Left lung (tissue), 10 donors: ENCODE measurements around the gene SPEF2. TPM values are rescaled to one million over a fixed set of nuclear protein-coding genes. Genes with fewer than 3 reads are reported as not detected.
"Not testable (repeated sequence)": the region's sequence is repeated elsewhere in the genome, so short reads cannot be mapped to it uniquely, and the experiment has no call there.

Source experiments
- ATAC-seq: fragments of 200-7000 bp; cut with Tn5 transposase; one replicate; pipeline ENCODE4 v1.9.1; 2020; ENCODE audit warnings: moderate library complexity
- DNase-seq, 4 donors: peaks; one replicate each; pipeline ENCODE4 v3.0.0-alpha.2; 2013 to 2020
- H3K27ac ChIP-seq, 2 donors: fragments of 200-600 bp; sonication (generic) in 1 of 2; one replicate each; pipeline versions ENCODE4 v1.5.0 to v1.8.0; 2020 to 2021
- H3K27me3 ChIP-seq, 2 donors: fragments of 200-600 bp; sonication (generic) in 1 of 2; one replicate each; pipeline versions ENCODE4 v1.5.0 to v1.8.0; 2020 to 2021
- H3K36me3 ChIP-seq, 2 donors: fragments of 200-600 bp; sonication (generic) in 1 of 2; one replicate each; pipeline versions ENCODE4 v1.5.0 to v1.8.0; 2020 to 2021
- H3K4me1 ChIP-seq, 2 donors: fragments of 200-600 bp; one replicate each; pipeline ENCODE4 v1.8.0; 2021
- H3K4me3 ChIP-seq, 2 donors: fragments of 200-600 bp; sonication (generic) in 1 of 2; one replicate each; pipeline versions ENCODE4 v1.5.0 to v1.8.0; 2020 to 2021; ENCODE audit warnings: mild to moderate bottlenecking in 1 of 2
- H3K9me3 ChIP-seq, 2 donors: fragments of 200-600 bp; sonication (generic) in 1 of 2; one replicate each; pipeline versions ENCODE4 v1.5.0 to v1.8.0; 2020 to 2021
- CTCF ChIP-seq, 2 donors: fragments of 200-600 bp; sonication (generic) in 1 of 2; IDR thresholded peaks; one replicate each; pipeline versions ENCODE4 v1.5.0 to v1.8.0; 2021; ENCODE audit warnings: antibody characterized with exemption in 2 of 2
- intact Hi-C, 2 donors: fragments of 100-400 bp; cut with DNase I; formaldehyde crosslinking; loops; one replicate each; pipeline versions ENCODE4 v1.11.2 to v1.14.2; 2022
- polyA plus RNA-seq, 6 donors: library from polyadenylated mRNA; unstranded; fragments of 120-200 nt; gene quantifications; one replicate each; pipeline ENCODE4 v1.2.1, GENCODE V29; 2013; ENCODE audit not compliant: insufficient read length in 6 of 6
- total RNA-seq, 2 donors: library from RNA; stranded (reverse); fragmentation: NEBNext Ultra II Directional; extraction: Animal tissue kit (Norgen Biotek cat#: 25700); gene quantifications; one replicate each; pipeline ENCODE4 v1.2.1, GENCODE V29; 2021
- donor health status: DM: no; HTN: yes; CAD: no.
- donor health status: DM: no; HTN: no; CAD: no.

The SPEF2 gene
- total and polyA plus RNA-seq, 8 donors: 5.8 to 51.5 (median 43.0) TPM

GRCh38 chr5:35664584-35664983 is 46.9 kb downstream of the SPEF2 start:
- no peak for DNase-seq
- Histone ChIP-seq H3K27me3 (no peaks in the 10 kb centered on the region), H3K4me3 (no peak overlapping the region), H3K27ac (no peak overlapping the region), H3K9me3 (no peaks in the 10 kb centered on the region), H3K4me1 (no peaks in the 10 kb centered on the region), H3K36me3 (no peaks in the 10 kb centered on the region)
- no peak for TF ChIP-seq CTCF (IDR thresholded peaks at IDR 0.05)
- ATAC-seq: no peak
- intact Hi-C loops: no loop called here

GRCh38 chr5:35665096-35665495 is 47.4 kb downstream of the SPEF2 start:
- H3K36me3 ChIP-seq: no peaks in the 10 kb centered on the region
- H3K4me1 ChIP-seq: no peaks in the 10 kb centered on the region
- no peaks in the 10 kb centered on the region for H3K27me3 ChIP-seq
- DNase-seq: no peak
- no peak overlapping the region for H3K27ac ChIP-seq
- no peaks in the 10 kb centered on the region for H3K9me3 ChIP-seq
- intact Hi-C loops: no loop called here
- TF ChIP-seq CTCF (IDR thresholded peaks at IDR 0.05): no peak
- H3K4me3 ChIP-seq: no peak overlapping the region
- ATAC-seq: no peak

- H3K9me3 ChIP-seq: no peaks in the 10 kb centered on the region
- no peak overlapping the region for H3K4me3 ChIP-seq
- H3K4me1 ChIP-seq: no peaks in the 10 kb centered on the region
- H3K36me3 ChIP-seq: no peaks in the 10 kb centered on the region
- DNase-seq: no peak
- no peak for ATAC-seq
- H3K27me3 ChIP-seq: no peaks in the 10 kb centered on the region
- intact Hi-C loops: no loop called here
- no peak overlapping the region for H3K27ac ChIP-seq
- no peak for TF ChIP-seq CTCF (IDR thresholded peaks at IDR 0.05)
Observed at GRCh38 chr5:35668319-35668718, 50.7 kb downstream of the SPEF2 start.

GRCh38 chr5:35668794-35669193 is 51.1 kb downstream of the SPEF2 start:
- no peak for TF ChIP-seq CTCF (IDR thresholded peaks at IDR 0.05)
- Histone ChIP-seq H3K36me3 (no peaks in the 10 kb centered on the region), H3K9me3 (no peaks in the 10 kb centered on the region), H3K27ac (no peak overlapping the region), H3K4me1 (no peaks in the 10 kb centered on the region), H3K27me3 (no peaks in the 10 kb centered on the region), H3K4me3 (no peak overlapping the region)
- intact Hi-C loops: no loop called here
- ATAC-seq (no peak), DNase-seq (no peak)

GRCh38 chr5:35671541-35672295 is 54.1 kb downstream of the SPEF2 start:
- H3K4me3 ChIP-seq: no peak overlapping the region
- TF ChIP-seq CTCF (IDR thresholded peaks at IDR 0.05): no peak
- no peaks in the 10 kb centered on the region for H3K9me3 ChIP-seq
- H3K36me3 ChIP-seq: no peaks in the 10 kb centered on the region
- no peaks in the 10 kb centered on the region for H3K4me1 ChIP-seq
- H3K27me3 ChIP-seq: no peaks in the 10 kb centered on the region
- no peak for DNase-seq
- no peak overlapping the region for H3K27ac ChIP-seq
- intact Hi-C loops: no loop called here
- no peak for ATAC-seq

- H3K9me3 ChIP-seq, H3K27ac ChIP-seq, ATAC-seq, H3K4me1 ChIP-seq, DNase-seq, H3K36me3 ChIP-seq, H3K4me3 ChIP-seq, intact Hi-C loops, H3K27me3 ChIP-seq: not testable (repeated sequence)
Observed at GRCh38 chr5:35672296-35672655, 54.6 kb downstream of the SPEF2 start.
